Calu3 (cell line): ENCODE measurements around the gene DMKN. TPM values are rescaled to one million over a fixed set of nuclear protein-coding genes. Genes with fewer than 3 reads are reported as not detected.

ENCODE experiments used
- BruUV-seq: library from RNA; stranded (reverse); fragments of 400-500 nt; replicated peaks from 2 replicates; lab custom pipeline; 2021; lab: Mats Ljungman, UMichigan
- CTCF ChIA-PET: fragments of 300-600 bp; sonication (Branson Sonifier 250); formaldehyde crosslinking; loops from one replicate; lab custom pipeline; 2022; ENCODE audit warnings: antibody characterized with exemption; lab: Charles Lee
- DNase-seq: peaks from one replicate; pipeline ENCODE4 v3.0.0; 2022
- H3K27ac Mint-ChIP-seq: one replicate; pipeline ENCODE4 v1.8.0; 2022; ENCODE audit warnings: mixed read lengths; ENCODE audit not compliant: unreplicated experiment
- H3K27me3 Mint-ChIP-seq: one replicate; pipeline ENCODE4 v1.8.0; 2022; ENCODE audit warnings: mixed read lengths; ENCODE audit not compliant: unreplicated experiment
- H3K36me3 Mint-ChIP-seq: one replicate; pipeline ENCODE4 v1.8.0; 2022; ENCODE audit warnings: mild to moderate bottlenecking, moderate library complexity, mixed read lengths; ENCODE audit not compliant: insufficient read depth, unreplicated experiment
- H3K4me1 Mint-ChIP-seq: one replicate; pipeline ENCODE4 v1.8.0; 2022; ENCODE audit warnings: mild to moderate bottlenecking, low read depth, mixed read lengths; ENCODE audit not compliant: unreplicated experiment
- H3K4me3 Mint-ChIP-seq: one replicate; pipeline ENCODE4 v1.8.0; 2022; ENCODE audit warnings: mild to moderate bottlenecking, low read depth, moderate library complexity, mixed read lengths; ENCODE audit not compliant: unreplicated experiment
- H3K9me3 Mint-ChIP-seq: one replicate; pipeline ENCODE4 v1.8.0; 2022; ENCODE audit warnings: low read depth, mixed read lengths; ENCODE audit not compliant: unreplicated experiment
- CTCF ChIP-seq: fragments of 200-600 bp; IDR thresholded peaks from one replicate; pipeline ENCODE4 v1.8.0; 2022; ENCODE audit warnings: antibody characterized with exemption; ENCODE audit not compliant: unreplicated experiment
- intact Hi-C: fragments of 100-400 bp; cut with micrococcal nuclease; formaldehyde crosslinking; loops from one replicate; pipeline ENCODE4 v1.10.0; 2022; ENCODE audit not compliant: unreplicated experiment
- total RNA-seq: library from RNA; stranded (reverse); gene quantifications from 2 replicates; pipeline ENCODE4 v1.2.3, GENCODE V29; 2022

DMKN gene
- total RNA-seq, 1 experiment from 2014 or later, result 224 TPM

- peaks cover under 1% of the 10 kb centered on the region for H3K36me3 Mint-ChIP-seq
- CTCF ChIA-PET, result interaction anchor here (0.6 to 1.0 kb wide), 2 partner anchors 14 to 464 kb away, joined by 3 to 6 read pairs; no protein-coding TSS in a partner anchor
- TF ChIP-seq CTCF, result no peak
- DNase-seq, result peak; percentile 36
- no TSS peak for BruUV-seq
- no peak overlapping the region for H3K4me3 Mint-ChIP-seq
- intact Hi-C loops, result no loop called here
- H3K4me1 Mint-ChIP-seq, result no peaks in the 10 kb centered on the region
- H3K27me3 Mint-ChIP-seq, result peaks cover 73% of the 10 kb centered on the region
- no peak overlapping the region for H3K27ac Mint-ChIP-seq
- no peaks in the 10 kb centered on the region for H3K9me3 Mint-ChIP-seq
Observed at GRCh38 chr19:35491836-35492360, 21.6 kb downstream of the DMKN start.

- Mint-ChIP-seq H3K4me3 (no peak within 1 kb of the TSS), H3K27ac (no peak within 1 kb of the TSS), H3K9me3 (no peaks in the 10 kb centered on the region), H3K4me1 (no peaks in the 10 kb centered on the region), H3K36me3 (no peaks in the 10 kb centered on the region), H3K27me3 (peaks cover 88% of the 10 kb centered on the region)
- intact Hi-C loops, result no loop called here
- no peak for TF ChIP-seq CTCF
- no TSS peak for BruUV-seq
- no peak for DNase-seq
- CTCF ChIA-PET, result interaction anchor here (0.7 kb wide), 1 partner anchor 792 kb away, joined by 4 read pairs; no protein-coding TSS in a partner anchor
Observed at GRCh38 chr19:35490364-35490763, 23.1 kb downstream of the DMKN start, which contains the start of gene KRTDAP. Gene KRTDAP, minus strand, starts transcription at chr19:35490464. Its CDS starts 22 bp downstream, at chr19:35490442.

DNA sequence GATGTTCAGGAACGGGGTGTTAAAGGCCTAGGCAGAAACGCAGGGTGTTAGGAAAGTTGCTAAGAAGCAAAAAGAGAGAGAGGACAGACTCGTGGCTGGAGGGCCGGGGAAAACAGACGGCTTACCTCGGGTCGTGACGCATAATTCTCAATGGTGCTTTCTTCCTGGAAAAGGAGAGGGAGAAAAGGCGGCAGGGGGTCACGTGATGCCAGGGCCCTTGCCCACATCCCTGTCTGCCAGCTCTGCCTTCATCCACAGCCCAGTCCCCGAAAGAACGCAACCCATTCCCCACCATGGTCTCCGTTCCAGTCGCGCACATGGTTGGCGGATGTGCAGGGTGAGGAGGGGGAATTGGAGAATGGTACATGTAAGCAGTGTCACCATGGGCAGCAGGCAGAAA lies 24.8 kb downstream of the DMKN start:
- intact Hi-C loops, result no loop called here
- no TSS peak for BruUV-seq
- TF ChIP-seq CTCF, result no peak
- Mint-ChIP-seq H3K27me3 (peaks cover 99% of the 10 kb centered on the region), H3K36me3 (no peaks in the 10 kb centered on the region), H3K27ac (no peak overlapping the region), H3K4me1 (no peaks in the 10 kb centered on the region), H3K4me3 (no peak overlapping the region), H3K9me3 (no peaks in the 10 kb centered on the region)
- CTCF ChIA-PET, result no interaction called here
- DNase-seq, result no peak

GRCh38 chr19:35487656-35488182 lies 25.7 kb downstream of the DMKN start:
- Mint-ChIP-seq H3K4me1 (no peaks in the 10 kb centered on the region), H3K4me3 (no peak overlapping the region), H3K9me3 (no peaks in the 10 kb centered on the region), H3K36me3 (no peaks in the 10 kb centered on the region), H3K27ac (no peak overlapping the region), H3K27me3 (peaks cover 90% of the 10 kb centered on the region)
- intact Hi-C loops, result no loop called here
- no peak for DNase-seq
- no TSS peak for BruUV-seq
- TF ChIP-seq CTCF, result no peak
- CTCF ChIA-PET, result interaction anchor here (0.6 to 1.6 kb wide), 4 partner anchors 7 to 481 kb away, joined by 3 to 4 read pairs (median 4); no protein-coding TSS in a partner anchor
